GM15510 (cell line): ENCODE measurements around the gene LRRK1.

Source experiments
- POLR2A ChIP-seq: IDR thresholded peaks from 3 replicates; pipeline ENCODE4 v1.6.1; 2011; ENCODE audit warnings: borderline replicate concordance; ENCODE audit not compliant: insufficient read length; ENCODE audit errors: extremely low read depth

LRRK1 gene

DNA sequence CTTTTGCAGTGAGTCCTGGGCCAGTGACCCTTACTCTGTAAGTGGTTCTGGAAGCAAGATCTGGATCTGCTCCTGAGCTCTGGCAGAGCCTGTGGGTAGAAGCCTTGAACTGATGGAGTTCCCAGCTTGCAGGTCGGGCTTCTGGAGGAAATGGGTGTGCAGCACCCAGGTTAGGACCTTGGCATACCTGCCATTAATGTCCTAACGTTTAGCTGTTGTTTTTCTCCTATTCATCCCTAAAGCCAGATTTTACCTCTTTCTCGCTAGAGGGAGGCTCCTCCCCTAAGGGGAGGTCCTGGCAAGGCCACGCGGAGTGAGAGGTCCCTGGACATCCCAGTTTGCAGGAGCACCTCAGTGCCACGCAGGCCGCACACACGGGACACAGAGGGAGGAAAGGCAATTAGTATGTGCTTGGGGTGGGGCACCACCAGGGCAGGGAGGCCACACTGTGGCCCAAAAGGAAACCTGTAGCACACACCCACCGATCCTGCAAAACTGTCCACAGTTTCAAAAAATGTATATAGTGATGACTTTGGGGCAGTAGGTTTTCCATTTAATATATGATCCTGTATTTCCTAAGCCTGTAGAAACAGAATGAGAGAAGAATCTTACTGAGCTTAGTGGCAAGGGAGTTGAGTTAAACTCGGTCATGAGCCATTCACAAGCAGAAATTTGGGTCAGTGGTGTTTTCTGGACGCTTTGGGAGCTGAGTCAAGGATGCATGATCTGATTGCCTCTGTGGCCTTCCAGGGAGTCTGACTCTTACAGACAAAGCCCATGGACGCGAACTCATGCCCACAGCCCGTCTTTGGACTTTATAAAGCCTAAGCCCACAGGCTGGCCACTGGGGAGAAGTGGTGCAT, 148.7 kb downstream of the LRRK1 start:
- TF ChIP-seq POLR2A, result no peak

DNA sequence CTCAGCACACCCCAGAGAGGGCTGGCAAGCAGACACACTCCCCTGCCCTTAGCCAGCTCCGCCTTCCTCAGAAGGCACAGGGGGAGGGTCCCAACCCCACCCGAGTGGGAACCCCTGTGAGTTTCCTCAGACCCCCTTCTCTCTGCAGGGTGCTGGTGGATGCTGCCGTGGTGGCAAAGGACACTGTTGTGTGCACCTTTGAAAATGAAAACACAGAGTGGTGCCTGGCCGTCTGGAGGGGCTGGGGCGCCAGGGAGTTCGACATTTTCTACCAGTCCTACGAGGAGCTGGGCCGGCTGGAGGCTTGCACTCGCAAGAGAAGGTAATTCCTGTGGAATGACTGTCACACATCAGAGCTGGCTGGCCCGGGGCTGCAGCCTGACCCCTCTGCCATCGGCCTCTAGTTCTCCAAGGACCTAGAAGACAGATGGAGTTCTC, 149.4 kb downstream of the LRRK1 start:
- no peak for TF ChIP-seq POLR2A

DNA sequence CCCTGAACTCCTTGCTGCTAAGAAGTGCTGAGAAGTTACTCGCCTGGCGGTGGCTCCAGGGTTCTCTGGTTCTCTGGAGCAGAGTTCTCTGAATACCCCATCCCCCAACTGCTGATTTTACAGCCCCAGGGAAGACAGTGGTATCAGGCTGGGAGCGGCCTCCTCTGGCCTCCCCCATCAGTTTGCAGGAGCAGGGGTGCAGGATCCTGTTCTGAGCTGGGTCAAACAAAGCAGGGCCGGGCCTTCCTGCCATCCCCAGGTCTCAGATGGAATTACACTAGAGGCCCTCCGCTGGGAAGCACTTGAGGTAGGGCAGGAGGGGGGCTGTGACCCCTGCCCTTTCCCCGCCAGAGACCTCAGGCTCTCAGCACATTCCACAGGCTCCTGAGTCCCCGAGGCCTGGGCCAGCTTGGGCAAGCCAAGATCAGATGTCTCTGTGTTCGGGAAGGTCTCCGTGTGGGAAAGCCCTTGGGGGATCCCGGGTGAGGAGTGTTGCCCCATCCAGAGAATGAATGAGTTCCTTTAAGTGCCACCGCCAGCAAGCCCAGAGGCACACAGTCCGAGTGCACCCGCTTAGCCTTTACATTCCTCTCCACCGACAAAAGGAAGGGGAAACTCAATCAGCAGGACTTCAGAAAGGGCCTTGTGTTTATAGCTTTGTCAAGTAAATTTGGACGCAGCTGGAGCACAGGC, 149.9 kb downstream of the LRRK1 start:
- TF ChIP-seq POLR2A, result no peak

DNA sequence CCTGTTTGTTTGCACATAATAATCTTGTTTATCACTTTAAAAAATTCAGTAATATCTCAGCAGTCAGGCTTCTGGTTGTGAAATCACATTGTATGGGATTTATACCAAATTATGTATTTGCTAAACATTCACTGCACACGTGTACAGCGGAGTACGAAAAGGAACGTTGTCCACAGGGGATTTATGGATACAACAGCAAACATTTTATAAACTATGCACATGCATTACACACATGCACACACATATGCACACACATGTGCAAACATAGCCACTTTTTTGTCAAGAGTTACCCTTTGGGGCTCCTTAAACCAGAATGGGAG, 150.5 kb downstream of the LRRK1 start:
- no peak for TF ChIP-seq POLR2A

DNA sequence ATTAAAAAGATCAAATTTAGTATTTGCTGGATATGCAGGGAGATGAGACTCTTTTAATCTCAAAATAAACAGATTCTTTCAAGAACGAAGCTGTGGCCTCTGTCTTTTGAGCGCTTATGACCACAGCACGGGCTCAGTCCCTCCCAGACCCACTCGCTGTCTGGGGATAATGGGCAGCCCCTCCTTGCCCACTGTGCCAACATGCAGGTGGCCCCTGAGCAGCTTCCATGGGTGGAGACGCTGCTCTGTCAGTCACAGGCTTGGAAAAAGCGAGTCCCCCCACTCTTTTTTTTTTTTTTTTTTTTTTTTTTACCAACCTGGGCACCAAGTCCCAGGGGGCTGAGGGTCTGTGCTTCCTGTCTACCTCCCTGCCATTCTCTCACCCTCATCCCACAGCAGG, 150.9 kb downstream of the LRRK1 start:
- no peak for TF ChIP-seq POLR2A

DNA sequence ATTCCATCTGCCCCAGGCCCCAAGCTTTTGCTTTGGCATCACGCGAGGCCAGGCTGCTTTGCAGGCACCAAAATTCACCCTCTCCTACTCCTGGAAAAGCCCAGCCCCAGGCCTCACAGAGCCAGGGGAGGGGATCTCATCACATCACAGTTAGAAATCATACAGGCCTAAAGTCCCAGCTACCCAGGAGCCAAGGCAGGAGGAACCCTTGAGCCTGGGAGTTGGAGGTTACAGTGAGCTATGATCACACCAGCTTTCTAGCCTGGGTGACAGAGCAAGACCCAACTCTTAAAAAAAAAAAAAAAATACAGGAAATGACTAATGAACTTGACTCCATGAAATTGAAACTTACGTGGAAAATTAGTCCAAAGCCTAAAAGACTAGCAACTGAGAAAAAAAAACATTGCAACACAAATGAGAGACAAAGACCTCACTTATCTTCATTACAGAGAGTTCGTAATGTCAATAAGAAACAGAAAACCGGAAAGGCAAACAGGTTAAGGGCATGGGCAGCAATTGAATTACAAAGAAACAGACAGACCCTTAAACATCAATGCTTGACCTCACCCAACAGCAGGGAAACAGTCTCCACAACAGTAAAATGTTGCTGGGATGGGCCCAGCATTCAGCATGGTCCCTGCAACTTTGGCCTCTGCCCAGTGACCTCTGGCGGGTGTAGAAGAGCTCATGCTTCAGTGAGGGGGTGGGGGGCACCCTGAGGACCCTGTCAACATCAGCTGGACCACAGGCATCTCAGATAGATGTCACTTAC, 151.5 kb downstream of the LRRK1 start:
- no peak for TF ChIP-seq POLR2A

DNA sequence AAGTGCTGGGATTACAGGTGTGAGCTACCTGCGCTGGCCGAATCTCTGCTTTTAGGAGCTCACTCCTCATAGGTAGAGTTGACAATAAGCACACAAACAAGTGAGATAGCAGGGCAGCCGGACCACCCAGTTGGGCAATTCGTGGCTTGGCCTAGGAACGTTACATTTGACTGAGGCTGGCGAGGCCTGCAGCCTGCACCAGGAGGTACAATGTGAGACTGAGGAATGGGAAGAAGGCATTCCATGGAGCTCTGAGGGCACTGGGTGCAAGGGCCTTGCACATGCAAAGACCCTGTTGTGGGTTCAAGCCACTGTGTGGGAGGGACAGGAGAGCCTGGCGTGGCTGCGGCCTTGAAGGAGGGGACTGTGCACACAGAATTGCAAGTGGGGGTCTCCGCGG, 152.5 kb downstream of the LRRK1 start:
- TF ChIP-seq POLR2A, result no peak

DNA sequence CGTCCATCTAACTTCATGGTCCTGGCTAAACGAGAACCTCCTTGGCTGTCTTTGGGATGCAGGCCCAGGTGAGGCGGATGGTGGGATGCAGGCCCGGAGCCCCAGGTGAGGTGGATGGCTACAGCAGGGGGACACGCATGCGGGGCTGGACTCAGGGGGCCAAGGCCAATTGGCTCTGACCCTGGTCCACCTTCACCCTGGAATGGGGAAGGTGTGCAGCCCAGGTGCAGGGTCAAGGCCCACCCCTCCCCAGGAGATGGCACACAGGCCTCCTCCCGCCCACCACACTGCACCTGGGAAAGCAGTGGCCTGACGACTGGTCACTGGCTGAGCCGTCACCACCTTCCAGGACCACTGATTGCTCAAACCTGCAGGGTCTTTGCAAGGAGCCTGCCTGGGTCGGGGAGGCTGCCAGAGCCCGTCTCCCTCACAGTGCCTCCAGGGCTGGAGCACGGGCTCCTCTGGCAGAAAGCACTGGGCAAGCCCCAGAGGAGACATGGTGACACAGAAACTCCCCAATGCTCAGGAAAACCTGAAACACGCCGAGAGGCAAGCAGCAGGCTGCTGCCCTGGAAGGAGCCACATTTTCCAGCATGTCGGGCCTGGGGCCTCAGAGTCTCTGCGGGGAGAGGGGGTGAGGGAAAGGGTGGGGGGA, 159.6 kb downstream of the LRRK1 start:
- no peak for TF ChIP-seq POLR2A

DNA sequence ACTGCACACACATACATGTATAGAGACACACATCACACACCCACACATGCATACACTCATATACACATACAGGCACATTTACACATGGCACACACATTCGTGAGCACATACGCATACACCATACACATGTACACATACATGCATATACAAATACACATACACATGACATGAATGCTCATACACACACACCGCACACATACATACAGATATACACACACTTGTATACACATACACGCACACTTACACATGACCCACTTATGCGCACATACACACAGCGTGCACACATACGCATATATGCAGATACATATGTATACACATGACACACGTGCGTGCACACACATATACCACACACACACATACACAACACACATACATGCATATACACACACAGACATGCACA, 162.7 kb downstream of the LRRK1 start:
- TF ChIP-seq POLR2A, result no peak

DNA sequence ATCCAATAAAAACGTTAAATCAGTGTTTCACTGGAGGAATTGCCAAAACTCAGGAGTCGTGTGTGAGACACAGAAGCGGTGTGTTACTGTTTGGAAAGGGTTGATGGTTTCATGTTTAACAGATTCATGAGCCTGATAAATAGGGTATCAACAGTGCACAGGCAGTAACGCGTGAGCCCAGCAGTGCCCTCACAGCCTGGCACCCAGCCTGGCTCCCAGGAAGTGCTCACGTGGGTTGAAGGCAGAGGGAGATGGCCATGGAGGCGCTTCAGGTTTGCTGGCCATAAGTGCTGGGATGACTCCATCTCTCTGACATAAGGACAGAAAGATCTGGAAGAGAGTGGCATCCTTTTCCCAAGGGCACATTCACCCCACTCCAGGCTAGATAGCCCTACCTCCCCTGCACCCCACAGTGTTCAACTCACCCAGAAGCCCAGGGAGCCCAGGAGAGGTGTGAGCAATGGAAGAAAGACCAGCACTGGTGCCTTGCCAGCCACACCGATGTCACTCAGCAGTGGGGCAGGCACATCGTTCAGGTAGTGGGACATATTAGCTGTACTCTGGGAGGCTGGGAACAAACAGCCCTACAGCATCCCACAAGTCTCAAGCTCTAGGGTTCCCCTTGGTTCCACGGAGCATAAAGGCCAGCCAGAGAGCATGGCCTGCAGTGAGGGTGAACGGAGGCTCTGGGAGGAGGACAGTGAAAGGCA, 164.3 kb downstream of the LRRK1 start:
- no peak for TF ChIP-seq POLR2A

DNA sequence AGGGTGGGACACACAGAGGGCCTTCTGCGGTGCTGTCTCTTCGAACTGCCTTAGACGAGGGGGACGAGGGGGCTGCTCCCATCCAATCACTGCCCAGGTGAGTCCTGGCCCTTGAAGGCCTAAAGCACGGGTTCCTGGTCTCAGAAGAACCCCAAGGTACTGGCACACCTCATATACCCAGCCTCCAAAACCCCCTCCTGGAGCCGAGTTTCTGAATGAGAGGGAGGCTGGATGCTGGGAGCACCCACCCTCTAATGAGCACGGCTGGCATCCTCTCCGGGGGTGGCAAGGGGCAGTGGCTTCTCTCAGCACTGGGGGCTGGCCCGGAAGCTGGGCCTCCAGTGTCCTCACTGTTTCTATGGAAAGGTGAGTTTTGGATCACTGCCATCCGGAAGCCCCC, 165.6 kb downstream of the LRRK1 start:
- no peak for TF ChIP-seq POLR2A

DNA sequence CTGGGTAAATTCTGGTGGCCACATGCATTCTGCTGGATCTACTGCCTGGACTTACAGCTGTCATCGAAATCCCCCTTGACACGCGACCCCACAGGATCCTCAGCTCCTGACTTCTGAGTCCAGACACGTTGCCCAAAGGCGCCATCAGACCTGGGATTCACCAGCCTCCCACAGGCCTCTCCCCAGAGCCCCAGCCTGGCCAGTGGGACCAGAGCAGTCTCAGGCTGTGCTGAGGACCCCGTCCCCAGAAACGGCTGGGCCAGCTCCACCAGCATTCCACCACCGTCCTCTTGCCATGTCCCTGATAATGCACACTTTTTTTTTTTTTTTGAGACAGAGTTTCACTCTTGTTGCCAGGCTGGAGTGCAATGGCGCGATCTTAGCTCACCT, 166.1 kb downstream of the LRRK1 start:
- TF ChIP-seq POLR2A, result no peak

DNA sequence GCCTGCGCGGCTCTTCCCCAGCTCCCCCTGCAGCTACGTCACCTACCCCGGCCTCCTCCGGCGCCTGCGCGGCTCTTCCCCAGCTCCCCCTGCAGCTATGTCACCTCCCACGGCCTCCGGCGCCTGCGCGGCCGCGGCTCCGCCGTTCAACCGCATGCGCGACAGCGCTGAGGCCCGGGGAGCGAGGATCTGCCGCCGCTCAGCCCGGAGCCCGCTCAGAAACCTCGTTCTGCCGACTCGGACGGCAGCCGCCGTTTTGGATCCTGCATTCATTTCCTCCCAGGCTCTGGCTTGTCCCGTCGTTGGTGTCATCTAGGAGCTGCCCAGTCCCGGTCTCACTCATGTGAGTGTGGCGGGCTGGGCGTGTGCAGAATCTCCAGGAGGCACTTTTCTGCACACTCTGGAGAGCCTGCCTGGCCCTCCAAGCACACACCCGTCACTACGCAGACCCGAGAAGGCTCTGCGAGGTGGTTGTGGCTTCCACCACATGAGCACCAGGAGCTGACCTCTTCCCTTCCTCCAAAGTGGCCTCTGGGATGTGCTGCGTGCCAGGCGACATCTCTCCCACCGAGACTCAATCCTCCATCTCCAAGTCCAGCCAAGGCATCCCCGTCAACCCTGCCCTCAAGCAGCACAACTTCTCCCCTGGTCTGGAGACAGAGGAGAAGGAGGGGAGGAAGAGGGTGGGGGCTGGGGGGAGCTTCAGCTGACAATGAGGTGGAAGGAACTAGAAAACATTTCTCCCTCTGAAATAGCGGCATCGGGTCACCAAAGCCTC, 167.4 kb downstream of the LRRK1 start:
- no peak for TF ChIP-seq POLR2A

DNA sequence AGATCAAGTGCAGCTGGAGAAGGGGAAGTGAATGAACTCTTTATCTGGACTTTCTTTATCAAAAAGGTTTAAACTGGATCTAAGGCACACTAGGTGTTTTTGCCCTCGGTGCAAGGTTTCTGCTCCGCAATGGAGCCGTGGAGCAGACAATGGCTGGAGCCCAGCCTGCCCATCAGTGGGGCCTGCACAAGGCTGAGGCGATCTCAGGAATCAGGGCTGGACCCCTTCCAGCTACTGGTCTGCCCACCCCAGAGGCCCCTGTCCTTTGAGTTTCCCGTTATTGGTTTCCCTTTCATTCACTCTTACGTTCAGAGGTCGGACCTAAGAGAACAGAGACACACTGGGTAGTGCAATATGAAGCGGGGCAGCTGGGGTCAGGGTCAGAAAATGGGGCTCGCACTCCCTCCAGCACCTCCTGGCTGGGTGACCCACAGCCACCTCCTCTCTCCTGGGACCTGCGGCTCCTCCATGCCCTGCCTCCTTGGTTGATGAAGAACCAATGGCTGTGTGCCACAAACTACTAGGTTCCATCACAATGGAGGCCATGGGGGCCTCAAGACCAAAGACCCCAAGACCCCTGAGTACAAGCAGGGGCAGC, 168.1 kb downstream of the LRRK1 start:
- no peak for TF ChIP-seq POLR2A

DNA sequence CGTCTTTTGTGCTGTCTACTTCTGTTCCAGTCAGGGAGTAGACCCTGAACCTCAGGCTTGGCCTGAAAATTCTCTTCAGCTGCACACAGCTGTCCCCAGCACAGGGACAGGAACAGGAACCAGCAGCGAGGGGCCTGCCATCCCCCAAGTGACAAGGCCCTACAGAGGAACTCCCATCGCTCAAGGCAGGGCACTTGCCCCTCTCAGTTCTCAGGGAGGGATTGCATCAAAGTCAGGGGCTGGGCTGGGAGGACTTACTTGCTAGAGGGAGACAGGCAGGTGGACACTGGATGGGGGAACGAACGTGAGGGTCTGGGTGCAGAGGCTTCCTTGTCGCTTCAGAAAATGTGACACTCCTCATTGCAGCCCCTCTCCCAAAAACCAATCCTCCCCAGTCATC, 169.1 kb downstream of the LRRK1 start:
- no peak for TF ChIP-seq POLR2A
